Muscle layer of colon (tissue), 2 donors: Measurements from ENCODE around the gene PGR.
"Not testable (repeated sequence)": the region's sequence is repeated elsewhere in the genome, so short reads cannot be mapped to it uniquely, and the experiment has no call there.

Experiments used
- H3K27ac ChIP-seq: one replicate; pipeline ENCODE4 v1.7.0; 2013; ENCODE audit warnings: low read depth, mild to moderate bottlenecking, low read length, moderate library complexity
- H3K27me3 ChIP-seq, 2 donors: one replicate each; pipeline ENCODE4 v1.7.0; 2013; ENCODE audit warnings: low read length in 2 of 2, mild to moderate bottlenecking in 2 of 2; ENCODE audit not compliant: insufficient read depth in 2 of 2, control insufficient read depth in 1 of 2
- H3K36me3 ChIP-seq: one replicate; pipeline ENCODE4 v1.7.0; 2013; ENCODE audit warnings: mild to moderate bottlenecking, low read length; ENCODE audit not compliant: insufficient read depth
- H3K4me1 ChIP-seq: one replicate; pipeline ENCODE4 v1.7.0; 2013; ENCODE audit warnings: mild to moderate bottlenecking, low read length; ENCODE audit not compliant: insufficient read depth
- H3K4me3 ChIP-seq, 2 donors: one replicate each; pipeline ENCODE4 v1.7.0; 2013; ENCODE audit warnings: low read length in 2 of 2, low read depth in 1 of 2, mild to moderate bottlenecking in 1 of 2, moderate library complexity in 1 of 2
- H3K9ac ChIP-seq: one replicate; pipeline ENCODE4 v1.7.0; 2013; ENCODE audit warnings: low read length
- H3K9me3 ChIP-seq: one replicate; pipeline ENCODE4 v1.7.0; 2013; ENCODE audit warnings: mild to moderate bottlenecking, low read length
- donor health status: abdominal sarcoma.
- donor health status: Adenocarcinoma of cecum.

Gene PGR

GRCh38 chr11:101034076-101034475 is 95.5 kb downstream of the PGR start:
- H3K4me1 ChIP-seq = peaks cover 6% of the 10 kb centered on the region
- no peaks in the 10 kb centered on the region for H3K9me3 ChIP-seq
- no peak overlapping the region for H3K4me3 ChIP-seq
- peaks cover 4% of the 10 kb centered on the region for H3K36me3 ChIP-seq
- no peak overlapping the region for H3K27ac ChIP-seq
- H3K9ac ChIP-seq = no peak overlapping the region
- no peaks in the 10 kb centered on the region for H3K27me3 ChIP-seq

- Histone ChIP-seq H3K36me3 (peaks cover 4% of the 10 kb centered on the region), H3K9me3 (no peaks in the 10 kb centered on the region), H3K27ac (no peak overlapping the region), H3K4me3 (no peak overlapping the region), H3K27me3 (no peaks in the 10 kb centered on the region), H3K4me1 (peaks cover 6% of the 10 kb centered on the region), H3K9ac (no peak overlapping the region)
Observed at GRCh38 chr11:101032991-101033390, 96.6 kb downstream of the PGR start.

GRCh38 chr11:101031713-101032112 is 97.9 kb downstream of the PGR start:
- Histone ChIP-seq H3K27ac (no peak overlapping the region), H3K36me3 (peaks cover 4% of the 10 kb centered on the region), H3K27me3 (no peaks in the 10 kb centered on the region), H3K9me3 (no peaks in the 10 kb centered on the region), H3K4me1 (peaks cover 6% of the 10 kb centered on the region), H3K4me3 (no peak overlapping the region), H3K9ac (no peak overlapping the region)

- no peaks in the 10 kb centered on the region for H3K9me3 ChIP-seq
- peaks cover 6% of the 10 kb centered on the region for H3K4me1 ChIP-seq
- H3K9ac ChIP-seq = no peak overlapping the region
- no peak overlapping the region for H3K4me3 ChIP-seq
- no peaks in the 10 kb centered on the region for H3K27me3 ChIP-seq
- peaks cover 4% of the 10 kb centered on the region for H3K36me3 ChIP-seq
- H3K27ac ChIP-seq = no peak overlapping the region
Observed at GRCh38 chr11:101030692-101031091, 98.9 kb downstream of the PGR start.

- Histone ChIP-seq H3K4me1 (peaks cover 6% of the 10 kb centered on the region), H3K4me3 (no peak overlapping the region), H3K27ac (no peak overlapping the region), H3K9me3 (no peaks in the 10 kb centered on the region), H3K36me3 (peaks cover 4% of the 10 kb centered on the region), H3K27me3 (no peaks in the 10 kb centered on the region), H3K9ac (no peak overlapping the region)
Observed at GRCh38 chr11:101030015-101030414, 99.6 kb downstream of the PGR start.

- Histone ChIP-seq H3K9ac (no peak overlapping the region), H3K4me3 (no peak overlapping the region), H3K27ac (no peak overlapping the region), H3K4me1 (no peaks in the 10 kb centered on the region), H3K36me3 (peaks cover 4% of the 10 kb centered on the region), H3K27me3 (no peaks in the 10 kb centered on the region), H3K9me3 (no peaks in the 10 kb centered on the region)
Observed at GRCh38 chr11:101028644-101029043, 101.0 kb downstream of the PGR start.

GRCh38 chr11:101022256-101022655 is 107.4 kb downstream of the PGR start:
- no peak overlapping the region for H3K9ac ChIP-seq
- H3K36me3 ChIP-seq = no peaks in the 10 kb centered on the region
- H3K27me3 ChIP-seq = no peaks in the 10 kb centered on the region
- no peak overlapping the region for H3K27ac ChIP-seq
- no peaks in the 10 kb centered on the region for H3K4me1 ChIP-seq
- H3K4me3 ChIP-seq = no peak overlapping the region
- no peaks in the 10 kb centered on the region for H3K9me3 ChIP-seq

GRCh38 chr11:101019870-101020269 is 109.7 kb downstream of the PGR start:
- H3K27me3 ChIP-seq = no peaks in the 10 kb centered on the region
- H3K4me3 ChIP-seq = no peak overlapping the region
- no peak overlapping the region for H3K27ac ChIP-seq

GRCh38 chr11:101014600-101015285 is 114.9 kb downstream of the PGR start:
- no peak overlapping the region for H3K4me3 ChIP-seq
- H3K36me3 ChIP-seq = no peaks in the 10 kb centered on the region
- H3K9me3 ChIP-seq = no peaks in the 10 kb centered on the region
- H3K4me1 ChIP-seq = no peaks in the 10 kb centered on the region
- no peak overlapping the region for H3K9ac ChIP-seq
- H3K27me3 ChIP-seq = no peaks in the 10 kb centered on the region
- no peak overlapping the region for H3K27ac ChIP-seq

More at GRCh38 chr11:101019870-101020269, 109.7 kb downstream of the PGR start:
- Histone ChIP-seq H3K9ac (no peak overlapping the region), H3K4me1 (no peaks in the 10 kb centered on the region), H3K36me3 (no peaks in the 10 kb centered on the region), H3K9me3 (no peaks in the 10 kb centered on the region)

- not testable (repeated sequence) for H3K27ac ChIP-seq, H3K4me3 ChIP-seq, H3K9me3 ChIP-seq, H3K36me3 ChIP-seq, H3K27me3 ChIP-seq, H3K9ac ChIP-seq, H3K4me1 ChIP-seq
Observed at GRCh38 chr11:101013702-101014101, 115.9 kb downstream of the PGR start.

- Histone ChIP-seq H3K9me3 (no peaks in the 10 kb centered on the region), H3K4me1 (no peaks in the 10 kb centered on the region), H3K27ac (no peak overlapping the region), H3K4me3 (no peak overlapping the region), H3K27me3 (no peaks in the 10 kb centered on the region), H3K9ac (no peak overlapping the region), H3K36me3 (no peaks in the 10 kb centered on the region)
Observed at GRCh38 chr11:101011881-101012280, 117.7 kb downstream of the PGR start.

- no peaks in the 10 kb centered on the region for H3K36me3 ChIP-seq
- H3K9me3 ChIP-seq = no peaks in the 10 kb centered on the region
- H3K27me3 ChIP-seq = no peaks in the 10 kb centered on the region
- no peaks in the 10 kb centered on the region for H3K4me1 ChIP-seq
- no peak overlapping the region for H3K4me3 ChIP-seq
- H3K27ac ChIP-seq = no peak overlapping the region
- H3K9ac ChIP-seq = no peak overlapping the region
Observed at GRCh38 chr11:101010899-101011298, 118.7 kb downstream of the PGR start.
